PFSK-1 (cell line): Measurements from ENCODE around the gene CAPNS1.

Source experiments
- FOXP2 ChIP-seq: optimal IDR thresholded peaks from 2 replicates; pipeline ENCODE3; 2011; ENCODE audit warnings: borderline replicate concordance, control low read depth, inconsistent platforms; ENCODE audit not compliant: insufficient read depth; ENCODE audit errors: extremely low read length, extremely low read depth
- POLR2AphosphoS5 ChIP-seq: IDR thresholded peaks from 2 replicates; pipeline ENCODE4 v1.6.1; 2012; ENCODE audit warnings: low read depth, mild to moderate bottlenecking, control low read depth, low read length, moderate library complexity
- SIN3A ChIP-seq: IDR thresholded peaks from 2 replicates; pipeline ENCODE4 v1.6.1; 2012; ENCODE audit warnings: mild to moderate bottlenecking, low read length, moderate library complexity, borderline replicate concordance; ENCODE audit not compliant: insufficient read depth
- TAF1 ChIP-seq: IDR thresholded peaks from 2 replicates; pipeline ENCODE4 v1.6.1; 2012; ENCODE audit warnings: low read length, control low read depth, borderline replicate concordance; ENCODE audit not compliant: insufficient read depth
- TF ChIP-seq, protein P1 (sequence below), 2 experiments: IDR thresholded peaks; 2 replicates each; pipeline versions ENCODE4 v1.6.1 to v1.8.0; 2011 to 2012; ENCODE audit warnings: low read depth in 2 of 2, low read length in 2 of 2, control low read depth in 1 of 2, inconsistent platforms in 1 of 2, mild to moderate bottlenecking in 1 of 2, moderate library complexity in 1 of 2; ENCODE audit not compliant: insufficient read depth in 1 of 2

Gene CAPNS1

GRCh38 chr19:36108684-36109083 lies 31.2 kb upstream of the CAPNS1 start:
- TF ChIP-seq, protein P1, sequence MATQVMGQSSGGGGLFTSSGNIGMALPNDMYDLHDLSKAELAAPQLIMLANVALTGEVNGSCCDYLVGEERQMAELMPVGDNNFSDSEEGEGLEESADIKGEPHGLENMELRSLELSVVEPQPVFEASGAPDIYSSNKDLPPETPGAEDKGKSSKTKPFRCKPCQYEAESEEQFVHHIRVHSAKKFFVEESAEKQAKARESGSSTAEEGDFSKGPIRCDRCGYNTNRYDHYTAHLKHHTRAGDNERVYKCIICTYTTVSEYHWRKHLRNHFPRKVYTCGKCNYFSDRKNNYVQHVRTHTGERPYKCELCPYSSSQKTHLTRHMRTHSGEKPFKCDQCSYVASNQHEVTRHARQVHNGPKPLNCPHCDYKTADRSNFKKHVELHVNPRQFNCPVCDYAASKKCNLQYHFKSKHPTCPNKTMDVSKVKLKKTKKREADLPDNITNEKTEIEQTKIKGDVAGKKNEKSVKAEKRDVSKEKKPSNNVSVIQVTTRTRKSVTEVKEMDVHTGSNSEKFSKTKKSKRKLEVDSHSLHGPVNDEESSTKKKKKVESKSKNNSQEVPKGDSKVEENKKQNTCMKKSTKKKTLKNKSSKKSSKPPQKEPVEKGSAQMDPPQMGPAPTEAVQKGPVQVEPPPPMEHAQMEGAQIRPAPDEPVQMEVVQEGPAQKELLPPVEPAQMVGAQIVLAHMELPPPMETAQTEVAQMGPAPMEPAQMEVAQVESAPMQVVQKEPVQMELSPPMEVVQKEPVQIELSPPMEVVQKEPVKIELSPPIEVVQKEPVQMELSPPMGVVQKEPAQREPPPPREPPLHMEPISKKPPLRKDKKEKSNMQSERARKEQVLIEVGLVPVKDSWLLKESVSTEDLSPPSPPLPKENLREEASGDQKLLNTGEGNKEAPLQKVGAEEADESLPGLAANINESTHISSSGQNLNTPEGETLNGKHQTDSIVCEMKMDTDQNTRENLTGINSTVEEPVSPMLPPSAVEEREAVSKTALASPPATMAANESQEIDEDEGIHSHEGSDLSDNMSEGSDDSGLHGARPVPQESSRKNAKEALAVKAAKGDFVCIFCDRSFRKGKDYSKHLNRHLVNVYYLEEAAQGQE (IDR thresholded peaks at IDR 0.05; ENCODE audit: insufficient read depth in 1 of 2, low read depth in 2 of 2, low read length in 2 of 2), result no peak
- TF ChIP-seq POLR2AphosphoS5 (no peak), TAF1 (no peak), SIN3A (no peak)

DNA sequence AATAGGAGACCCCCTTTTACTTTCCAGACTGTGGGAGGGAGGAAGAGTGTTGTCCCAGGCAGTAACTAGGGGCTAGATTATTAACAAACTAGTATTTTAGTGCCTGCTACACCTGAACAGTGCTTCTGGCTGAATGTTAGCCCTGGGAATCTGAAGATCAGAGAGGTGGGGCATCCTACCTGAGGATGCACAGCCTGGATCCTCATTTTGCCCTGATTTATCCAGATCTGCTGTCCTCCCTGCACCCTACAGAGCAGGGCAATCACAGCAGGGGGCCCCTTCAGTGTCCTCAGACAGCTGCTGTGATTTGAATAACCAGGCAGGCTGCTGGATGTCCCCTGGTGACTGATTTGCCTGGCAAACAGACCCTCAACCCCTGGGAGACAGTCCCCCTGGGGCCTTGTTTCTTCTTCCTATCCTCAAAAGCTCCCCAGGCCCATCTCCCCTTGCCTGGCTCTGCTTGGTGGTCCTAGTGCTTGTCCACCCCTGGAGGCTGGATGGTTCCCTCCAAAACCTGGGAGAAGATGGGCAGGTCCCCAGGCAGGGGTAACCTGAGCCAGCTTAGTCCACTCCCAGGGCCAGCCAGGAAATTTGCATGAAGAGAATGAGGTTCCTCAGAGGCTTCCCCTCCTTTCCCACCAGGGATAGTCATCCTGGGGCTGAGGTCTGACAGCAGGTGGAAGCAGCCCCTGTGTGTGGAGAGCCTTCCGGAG lies 29.2 kb upstream of the CAPNS1 start, which contains the start of gene OVOL3:
Gene OVOL3, plus strand, starts transcription at position 657 of the 713 bp plus-strand sequence. CDS start 60 bp downstream, outside the sequence.
- TF ChIP-seq TAF1 (no peak), POLR2AphosphoS5 (no peak), SIN3A (no peak)
- TF ChIP-seq, protein P1 (IDR thresholded peaks at IDR 0.05; ENCODE audit: insufficient read depth in 1 of 2, low read depth in 2 of 2, low read length in 2 of 2), result no peak

DNA sequence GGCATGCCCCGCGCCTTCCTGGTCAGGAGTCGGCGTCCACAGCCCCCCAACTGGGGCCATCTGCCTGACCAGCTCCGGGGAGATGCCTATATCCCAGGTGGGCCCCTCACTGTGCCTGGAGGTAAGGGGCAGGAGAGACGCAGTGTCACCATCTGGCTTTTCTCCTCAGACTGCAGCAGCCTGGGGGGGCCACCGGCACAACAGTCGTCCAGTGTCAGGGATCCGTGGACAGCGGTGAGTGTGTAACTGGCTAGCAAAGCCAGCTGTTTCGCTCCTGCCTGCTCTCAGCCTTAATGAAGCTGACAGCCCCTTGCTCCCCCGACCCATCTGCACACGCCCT lies 28.7 kb upstream of the CAPNS1 start:
- TF ChIP-seq SIN3A, result no peak
- TF ChIP-seq FOXP2, result no peak
- TF ChIP-seq POLR2AphosphoS5, result no peak
- TF ChIP-seq, protein P1 (IDR thresholded peaks at IDR 0.05; ENCODE audit: insufficient read depth in 1 of 2, low read depth in 2 of 2, low read length in 2 of 2), result no peak
- TF ChIP-seq TAF1, result no peak

DNA sequence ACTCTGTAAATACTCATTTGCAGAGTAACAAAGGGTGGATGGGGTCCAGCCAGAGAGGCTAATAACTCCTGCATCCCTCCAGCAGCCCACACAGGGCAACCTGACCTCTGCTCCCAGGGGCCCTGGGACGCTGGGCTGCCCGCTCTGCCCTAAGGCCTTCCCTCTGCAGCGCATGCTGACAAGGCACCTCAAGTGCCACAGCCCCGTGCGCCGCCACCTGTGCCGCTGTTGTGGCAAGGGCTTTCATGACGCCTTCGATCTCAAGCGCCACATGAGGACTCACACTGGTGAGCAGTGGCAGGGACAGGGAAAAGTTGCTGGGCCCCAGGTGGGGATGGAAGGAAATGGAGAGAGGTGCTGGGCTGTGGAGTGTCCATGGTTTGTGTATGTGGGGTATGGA lies 27.2 kb upstream of the CAPNS1 start:
- TF ChIP-seq TAF1 (no peak), SIN3A (no peak), FOXP2 (no peak), POLR2AphosphoS5 (no peak)
- TF ChIP-seq, protein P1 (IDR thresholded peaks at IDR 0.05; ENCODE audit: insufficient read depth in 1 of 2, low read depth in 2 of 2, low read length in 2 of 2), result no peak

- TF ChIP-seq FOXP2 (no peak), SIN3A (no peak), TAF1 (no peak), POLR2AphosphoS5 (no peak)
- TF ChIP-seq, protein P1 (IDR thresholded peaks at IDR 0.05; ENCODE audit: insufficient read depth in 1 of 2, low read depth in 2 of 2, low read length in 2 of 2), result no peak
These were observed 26.4 kb upstream of the CAPNS1 start for GRCh38 chr19:36113425-36113824.
